DND-41 (cell line): ENCODE results near the gene FUZ.
"Not testable (repeated sequence)": the region's sequence is repeated elsewhere in the genome, so short reads cannot be mapped to it uniquely, and the experiment has no call there.

ENCODE experiments used
- ATAC-seq: fragments of 200-7000 bp; cut with Tn5 transposase; 3 replicates; pipeline ENCODE4 v1.9.1; 2021; ENCODE audit warnings: low read depth; ENCODE audit not compliant: insufficient read depth
- DNase-seq: peaks from one replicate; pipeline ENCODE4 v3.0.0-alpha.2; 2020
- H2AFZ ChIP-seq: 2 replicates; pipeline ENCODE4 v1.6.0; 2012; ENCODE audit warnings: low read depth, low read length
- H3K27ac ChIP-seq: 2 replicates; pipeline ENCODE4 v1.5.1; 2012; ENCODE audit warnings: low read length, inconsistent platforms
- H3K27me3 ChIP-seq: fragments of 200-600 bp; sonication (generic); 2 replicates; pipeline ENCODE4 v1.6.0; 2012; ENCODE audit warnings: low read length, mild to moderate bottlenecking, inconsistent platforms; ENCODE audit not compliant: insufficient read depth, poor library complexity
- H3K36me3 ChIP-seq: 2 replicates; pipeline ENCODE4 v1.5.1; 2012; ENCODE audit warnings: low read length, inconsistent platforms; ENCODE audit not compliant: insufficient read depth
- H3K4me1 ChIP-seq: 2 replicates; pipeline ENCODE4 v1.5.1; 2012; ENCODE audit warnings: mild to moderate bottlenecking, low read length; ENCODE audit not compliant: insufficient read depth
- H3K4me2 ChIP-seq: 2 replicates; pipeline ENCODE4 v1.6.0; 2012; ENCODE audit warnings: mild to moderate bottlenecking, moderate library complexity, low read length, inconsistent platforms; ENCODE audit not compliant: insufficient read depth
- H3K4me3 ChIP-seq, 2 experiments: fragments of 200-600 bp in 1 of 2; shearing (Covaris generic) in 1 of 2; 2 replicates each; pipeline ENCODE4 v1.5.1; 2012 to 2016; ENCODE audit warnings: inconsistent platforms in 2 of 2, low read length in 2 of 2, mild to moderate bottlenecking in 2 of 2, low read depth in 1 of 2, moderate library complexity in 1 of 2
- H3K79me2 ChIP-seq: 2 replicates; pipeline ENCODE4 v1.6.0; 2012; ENCODE audit warnings: low read length, inconsistent platforms; ENCODE audit not compliant: insufficient read depth
- H3K9ac ChIP-seq: 2 replicates; pipeline ENCODE4 v1.6.0; 2012; ENCODE audit warnings: low read depth, mild to moderate bottlenecking, inconsistent platforms, low read length, moderate library complexity
- H3K9me3 ChIP-seq: 2 replicates; pipeline ENCODE4 v1.5.1; 2012; ENCODE audit warnings: low read length, moderate library complexity, mild to moderate bottlenecking, inconsistent platforms; ENCODE audit not compliant: insufficient read depth, severe bottlenecking
- H4K20me1 ChIP-seq: 2 replicates; pipeline ENCODE4 v1.6.0; 2012; ENCODE audit warnings: low read length; ENCODE audit not compliant: insufficient read depth
- EZH2 ChIP-seq: IDR thresholded peaks from 3 replicates; pipeline ENCODE4 v1.6.1; 2012; ENCODE audit warnings: borderline replicate concordance, low read depth, mild to moderate bottlenecking, moderate library complexity, low read length, inconsistent platforms; ENCODE audit not compliant: severe bottlenecking
- TF ChIP-seq, protein P1 (sequence below): IDR thresholded peaks from 2 replicates; pipeline ENCODE4 v1.5.1; 2012; ENCODE audit warnings: borderline replicate concordance, low read length, moderate library complexity, mild to moderate bottlenecking; ENCODE audit not compliant: poor library complexity, severe bottlenecking; ENCODE audit errors: extremely low read depth

The FUZ gene

DNA sequence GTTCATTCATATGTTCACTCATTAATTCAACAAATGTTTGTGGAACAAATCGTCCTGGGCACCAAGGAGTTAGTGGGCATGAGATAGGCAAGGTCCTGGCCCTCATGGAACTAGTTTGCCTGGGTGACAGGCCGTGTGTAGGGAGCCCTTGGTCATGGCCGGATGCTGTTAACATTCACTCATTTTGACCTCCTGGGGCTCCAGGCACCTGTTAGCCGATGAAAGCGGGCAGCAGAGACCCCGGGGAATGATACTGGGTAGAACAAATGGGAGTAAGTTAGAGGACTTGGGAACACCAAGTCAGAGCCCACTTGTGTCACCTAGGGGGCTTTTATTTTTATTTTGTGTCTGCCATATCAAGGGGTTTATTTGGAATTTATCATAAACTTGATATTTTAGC, 11.6 kb upstream of the FUZ start:
- no peak overlapping the region for H3K9ac ChIP-seq
- no peak overlapping the region for H3K4me3 ChIP-seq
- peaks cover 53% of the 10 kb centered on the region for H3K36me3 ChIP-seq
- no peaks in the 10 kb centered on the region for H3K9me3 ChIP-seq
- no peak overlapping the region for H3K4me2 ChIP-seq
- no peak for ATAC-seq
- peaks cover 2% of the 10 kb centered on the region; the same call in 1 of the 2 replicates for H3K4me1 ChIP-seq
- H3K79me2 ChIP-seq, result peaks cover 66% of the 10 kb centered on the region
- peaks cover 24% of the 10 kb centered on the region; the same call in 1 of the 2 replicates for H4K20me1 ChIP-seq
- DNase-seq, result no peak
- no peak overlapping the region for H3K27ac ChIP-seq
- no peaks in the 10 kb centered on the region for H3K27me3 ChIP-seq
- H2AFZ ChIP-seq, result no peak overlapping the region
- TF ChIP-seq, protein P1, sequence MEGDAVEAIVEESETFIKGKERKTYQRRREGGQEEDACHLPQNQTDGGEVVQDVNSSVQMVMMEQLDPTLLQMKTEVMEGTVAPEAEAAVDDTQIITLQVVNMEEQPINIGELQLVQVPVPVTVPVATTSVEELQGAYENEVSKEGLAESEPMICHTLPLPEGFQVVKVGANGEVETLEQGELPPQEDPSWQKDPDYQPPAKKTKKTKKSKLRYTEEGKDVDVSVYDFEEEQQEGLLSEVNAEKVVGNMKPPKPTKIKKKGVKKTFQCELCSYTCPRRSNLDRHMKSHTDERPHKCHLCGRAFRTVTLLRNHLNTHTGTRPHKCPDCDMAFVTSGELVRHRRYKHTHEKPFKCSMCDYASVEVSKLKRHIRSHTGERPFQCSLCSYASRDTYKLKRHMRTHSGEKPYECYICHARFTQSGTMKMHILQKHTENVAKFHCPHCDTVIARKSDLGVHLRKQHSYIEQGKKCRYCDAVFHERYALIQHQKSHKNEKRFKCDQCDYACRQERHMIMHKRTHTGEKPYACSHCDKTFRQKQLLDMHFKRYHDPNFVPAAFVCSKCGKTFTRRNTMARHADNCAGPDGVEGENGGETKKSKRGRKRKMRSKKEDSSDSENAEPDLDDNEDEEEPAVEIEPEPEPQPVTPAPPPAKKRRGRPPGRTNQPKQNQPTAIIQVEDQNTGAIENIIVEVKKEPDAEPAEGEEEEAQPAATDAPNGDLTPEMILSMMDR, result no peak
- TF ChIP-seq EZH2, result no peak

DNA sequence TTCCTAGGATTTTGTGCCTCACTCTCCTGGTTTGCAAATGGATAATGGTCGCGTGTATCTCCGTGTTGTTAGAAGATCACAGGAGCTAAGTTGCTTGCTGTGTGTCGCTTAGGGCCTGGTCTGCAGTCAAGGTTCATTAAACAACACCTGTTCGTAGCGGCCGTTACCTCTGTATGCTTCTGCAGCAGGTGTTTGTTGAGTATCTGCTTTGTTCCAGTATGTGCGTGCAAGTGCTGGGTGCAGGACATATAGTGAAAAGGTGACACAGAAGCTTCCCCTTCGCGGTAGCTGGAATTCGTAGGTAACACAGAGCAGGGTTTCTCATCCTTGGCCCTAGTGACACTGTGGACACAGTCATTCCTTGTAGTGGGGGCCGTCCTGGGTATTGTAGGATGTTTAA, 10.4 kb upstream of the FUZ start:
- no peaks in the 10 kb centered on the region for H3K27me3 ChIP-seq
- peaks cover 51% of the 10 kb centered on the region for H3K36me3 ChIP-seq
- no peak overlapping the region for H3K4me2 ChIP-seq
- no peak overlapping the region for H3K27ac ChIP-seq
- H3K4me1 ChIP-seq, result peaks cover 12% of the 10 kb centered on the region
- TF ChIP-seq, protein P1, result no peak
- TF ChIP-seq EZH2, result no peak
- H4K20me1 ChIP-seq, result peaks cover 23% of the 10 kb centered on the region
- H3K79me2 ChIP-seq, result peaks cover 78% of the 10 kb centered on the region
- H3K4me3 ChIP-seq, result no peak overlapping the region
- DNase-seq (no peak), ATAC-seq (no peak)
- H3K9ac ChIP-seq, result no peak overlapping the region
- no peak overlapping the region for H2AFZ ChIP-seq
- no peaks in the 10 kb centered on the region for H3K9me3 ChIP-seq

DNA sequence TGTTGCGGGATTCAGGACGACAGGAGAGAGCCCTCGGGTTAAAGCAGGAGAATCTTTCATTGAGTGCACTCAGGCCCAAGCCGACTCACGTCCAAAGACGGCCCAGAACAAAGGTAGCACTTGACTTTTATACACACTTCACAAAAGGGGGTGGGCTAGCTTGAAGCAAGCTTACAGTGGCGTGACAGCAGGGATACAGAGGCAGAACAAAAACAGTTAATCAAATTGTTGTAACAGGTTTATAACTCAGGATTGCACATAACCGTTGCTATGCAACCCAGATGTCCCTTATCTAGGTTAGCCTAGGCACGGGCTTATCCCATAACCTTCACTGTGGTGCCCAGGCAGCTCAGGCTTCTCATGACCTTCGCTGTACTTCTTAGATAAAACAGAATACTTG, 7.0 kb upstream of the FUZ start:
- Histone ChIP-seq H3K27me3 (no peaks in the 10 kb centered on the region), H3K9ac (no peak overlapping the region), H3K4me2 (no peak overlapping the region), H3K36me3 (peaks cover 34% of the 10 kb centered on the region), H3K79me2 (peaks cover 59% of the 10 kb centered on the region), H3K4me3 (no peak overlapping the region), H2AFZ (no peak overlapping the region), H4K20me1 (peaks cover 9% of the 10 kb centered on the region), H3K4me1 (peaks cover 21% of the 10 kb centered on the region), H3K27ac (no peak overlapping the region), H3K9me3 (no peaks in the 10 kb centered on the region)
- no peak for ATAC-seq
- TF ChIP-seq EZH2, result no peak
- TF ChIP-seq, protein P1, result no peak
- DNase-seq, result no peak

DNA sequence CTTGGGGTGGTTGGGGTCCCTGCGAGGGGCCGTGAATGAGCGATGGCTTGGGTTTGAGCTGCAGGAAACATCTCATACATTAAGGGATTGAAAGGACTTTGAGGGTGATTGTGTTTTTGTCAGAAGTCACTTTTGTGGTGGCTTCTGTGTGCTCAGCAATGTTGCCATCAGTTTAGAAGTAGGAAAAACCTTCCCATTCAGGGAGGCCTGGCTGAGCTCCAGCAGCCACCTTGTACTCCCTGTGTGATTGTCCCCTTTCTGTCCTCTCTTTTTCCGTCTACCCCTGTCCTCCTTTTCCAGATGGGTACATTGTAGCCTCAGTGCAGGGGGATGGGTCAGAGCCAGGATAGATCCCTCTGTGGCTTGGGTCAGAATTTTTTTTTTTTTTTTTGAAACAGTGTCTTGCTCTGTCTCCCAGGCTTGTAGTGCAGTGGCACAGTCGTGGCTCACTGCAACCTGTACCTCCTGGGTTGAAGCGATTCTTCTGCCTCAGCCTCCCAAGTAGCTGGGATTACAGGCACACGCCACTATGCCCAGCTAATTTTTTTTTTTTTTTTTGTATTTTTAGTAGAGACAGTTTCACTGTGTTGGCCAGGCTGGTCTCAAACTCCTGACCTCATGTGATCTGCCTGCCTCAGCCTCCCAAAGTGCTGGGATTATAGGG, 6.5 kb upstream of the FUZ start:
- Histone ChIP-seq H3K27ac (peak overlapping the region; percentile 93), H3K4me1 (peaks cover 21% of the 10 kb centered on the region), H3K9ac (peak overlapping the region; percentile 82), H3K79me2 (peaks cover 55% of the 10 kb centered on the region), H3K4me2 (peak overlapping the region; percentile 87), H3K36me3 (peaks cover 34% of the 10 kb centered on the region), H3K4me3 (peak overlapping the region in 1 of 2 experiments; percentile 88; a peak in 2 of 4 replicates)
- ATAC-seq, H2AFZ ChIP-seq, DNase-seq, H3K9me3 ChIP-seq, H4K20me1 ChIP-seq, H3K27me3 ChIP-seq: not testable (repeated sequence)
